Measurements from ENCODE around the gene PGLYRP4.
"Not testable (repeated sequence)": the region's sequence is repeated elsewhere in the genome, so short reads cannot be mapped to it uniquely, and the experiment has no call there.

Gene PGLYRP4

GRCh38 chr1:153324912-153325311 is 23.7 kb downstream of the PGLYRP4 start:
- Histone ChIP-seq H3K36me3 (replicated peaks) (no peaks in the 10 kb centered on the region), H3K9me3 (no peaks in the 10 kb centered on the region), H3K4me3 (no peak overlapping the region), H3K27me3 (ENCODE audit: low read depth) (no peaks in the 10 kb centered on the region), H3K4me1 (no peaks in the 10 kb centered on the region)
- in situ Hi-C loops (cut with MboI; ENCODE audit: low sequenced_read_pairs), result no loop called here
- no peak for DNase-seq (ENCODE audit: low spot score in 2 of 2)

GRCh38 chr1:153322568-153322967 is 26.1 kb downstream of the PGLYRP4 start:
- Histone ChIP-seq H3K36me3 (replicated peaks) (no peaks in the 10 kb centered on the region), H3K9me3 (no peaks in the 10 kb centered on the region), H3K4me1 (no peaks in the 10 kb centered on the region), H3K4me3 (no peak overlapping the region), H3K27me3 (ENCODE audit: low read depth) (no peaks in the 10 kb centered on the region)
- in situ Hi-C loops (cut with MboI; ENCODE audit: low sequenced_read_pairs), result no loop called here
- DNase-seq (ENCODE audit: low spot score in 2 of 2), result no peak

- DNase-seq (ENCODE audit: low spot score in 2 of 2); in situ Hi-C loops (cut with MboI; ENCODE audit: low sequenced_read_pairs); H3K27me3 ChIP-seq (ENCODE audit: low read depth); H3K36me3 ChIP-seq (replicated peaks); H3K9me3 ChIP-seq; H3K4me1 ChIP-seq; H3K4me3 ChIP-seq: not testable (repeated sequence)
Measured at GRCh38 chr1:153318145-153318544, 30.5 kb downstream of the PGLYRP4 start.

GRCh38 chr1:153316013-153316412 is 32.6 kb downstream of the PGLYRP4 start:
- H3K4me1 ChIP-seq; DNase-seq (ENCODE audit: low spot score in 2 of 2); H3K9me3 ChIP-seq; H3K36me3 ChIP-seq (replicated peaks); H3K4me3 ChIP-seq; in situ Hi-C loops (cut with MboI; ENCODE audit: low sequenced_read_pairs); H3K27me3 ChIP-seq (ENCODE audit: low read depth): not testable (repeated sequence)

- DNase-seq (ENCODE audit: low spot score in 2 of 2); H3K9me3 ChIP-seq; H3K4me1 ChIP-seq; H3K36me3 ChIP-seq (replicated peaks); in situ Hi-C loops (cut with MboI; ENCODE audit: low sequenced_read_pairs); H3K4me3 ChIP-seq; H3K27me3 ChIP-seq (ENCODE audit: low read depth): not testable (repeated sequence)
Measured at GRCh38 chr1:153314388-153314787, 34.3 kb downstream of the PGLYRP4 start.

- H3K36me3 ChIP-seq (replicated peaks), result no peaks in the 10 kb centered on the region
- no peaks in the 10 kb centered on the region for H3K4me1 ChIP-seq
- no peaks in the 10 kb centered on the region for H3K9me3 ChIP-seq
- H3K27me3 ChIP-seq (ENCODE audit: low read depth), result no peaks in the 10 kb centered on the region
- in situ Hi-C loops (cut with MboI; ENCODE audit: low sequenced_read_pairs), result no loop called here
- no peak for DNase-seq (ENCODE audit: low spot score in 2 of 2)
- no peak overlapping the region for H3K4me3 ChIP-seq
Measured at GRCh38 chr1:153313288-153313687, 35.4 kb downstream of the PGLYRP4 start.

- H3K4me3 ChIP-seq, result no peak within 1 kb of the TSS
- no peaks in the 10 kb centered on the region for H3K4me1 ChIP-seq
- H3K9me3 ChIP-seq, result no peaks in the 10 kb centered on the region
- no peak for DNase-seq (ENCODE audit: low spot score in 2 of 2)
- H3K27me3 ChIP-seq (ENCODE audit: low read depth), result no peaks in the 10 kb centered on the region
- H3K36me3 ChIP-seq (replicated peaks), result no peaks in the 10 kb centered on the region
- in situ Hi-C loops (cut with MboI; ENCODE audit: low sequenced_read_pairs), result no loop called here
Measured at GRCh38 chr1:153312570-153313186, 36.0 kb downstream of the PGLYRP4 start, which contains the start of gene PGLYRP3. TSS of gene PGLYRP3 (minus strand) at chr1:153312952. CDS start at chr1:153310665, 2,287 bp downstream.

GRCh38 chr1:153310526-153310925 is 38.1 kb downstream of the PGLYRP4 start:
- no peaks in the 10 kb centered on the region for H3K4me1 ChIP-seq

GRCh38 chr1:153309441-153309840 is 39.2 kb downstream of the PGLYRP4 start:
- Histone ChIP-seq H3K4me3 (no peak overlapping the region), H3K27me3 (ENCODE audit: low read depth) (peaks cover 14% of the 10 kb centered on the region), H3K36me3 (replicated peaks) (no peaks in the 10 kb centered on the region), H3K9me3 (no peaks in the 10 kb centered on the region), H3K4me1 (no peaks in the 10 kb centered on the region)
- no peak for DNase-seq (ENCODE audit: low spot score in 2 of 2)
- in situ Hi-C loops (cut with MboI; ENCODE audit: low sequenced_read_pairs), result no loop called here

More at GRCh38 chr1:153310526-153310925, 38.1 kb downstream of the PGLYRP4 start:
- in situ Hi-C loops (cut with MboI; ENCODE audit: low sequenced_read_pairs), result no loop called here
- H3K27me3 ChIP-seq (ENCODE audit: low read depth), result 0 out of 2 replicates have a peak, but pooled peaks cover 5% of the 10 kb centered on the region
- no peaks in the 10 kb centered on the region for H3K36me3 ChIP-seq (replicated peaks)
- DNase-seq (ENCODE audit: low spot score in 2 of 2), result no peak
- H3K4me3 ChIP-seq, result no peak overlapping the region
- no peaks in the 10 kb centered on the region for H3K9me3 ChIP-seq

- Histone ChIP-seq H3K36me3 (replicated peaks) (no peaks in the 10 kb centered on the region), H3K4me1 (no peaks in the 10 kb centered on the region), H3K9me3 (no peaks in the 10 kb centered on the region), H3K27me3 (ENCODE audit: low read depth) (peaks cover 14% of the 10 kb centered on the region), H3K4me3 (no peak overlapping the region)
- in situ Hi-C loops (cut with MboI; ENCODE audit: low sequenced_read_pairs), result no loop called here
- no peak for DNase-seq (ENCODE audit: low spot score in 2 of 2)
Measured at GRCh38 chr1:153308540-153308939, 40.1 kb downstream of the PGLYRP4 start.

GRCh38 chr1:153307221-153307600 is 41.4 kb downstream of the PGLYRP4 start:
- Histone ChIP-seq H3K4me3 (no peak overlapping the region), H3K9me3 (no peaks in the 10 kb centered on the region), H3K4me1 (no peaks in the 10 kb centered on the region), H3K27me3 (ENCODE audit: low read depth) (peaks cover 14% of the 10 kb centered on the region), H3K36me3 (replicated peaks) (no peaks in the 10 kb centered on the region)
- no peak for DNase-seq (ENCODE audit: low spot score in 2 of 2)
- in situ Hi-C loops (cut with MboI; ENCODE audit: low sequenced_read_pairs), result no loop called here

GRCh38 chr1:153306303-153307220 is 42.1 kb downstream of the PGLYRP4 start:
- Histone ChIP-seq H3K4me3 (no peak overlapping the region), H3K9me3 (no peaks in the 10 kb centered on the region), H3K4me1 (no peaks in the 10 kb centered on the region), H3K36me3 (replicated peaks) (no peaks in the 10 kb centered on the region), H3K27me3 (ENCODE audit: low read depth) (peaks cover 14% of the 10 kb centered on the region)
- in situ Hi-C loops (cut with MboI; ENCODE audit: low sequenced_read_pairs), result no loop called here
- DNase-seq (ENCODE audit: low spot score in 2 of 2), result no peak

GRCh38 chr1:153305682-153306081 is 43.0 kb downstream of the PGLYRP4 start:
- H3K27me3 ChIP-seq (ENCODE audit: low read depth), result peaks cover 14% of the 10 kb centered on the region
- H3K4me3 ChIP-seq, result no peak overlapping the region
- no peaks in the 10 kb centered on the region for H3K9me3 ChIP-seq
- in situ Hi-C loops (cut with MboI; ENCODE audit: low sequenced_read_pairs), result no loop called here
- DNase-seq (ENCODE audit: low spot score in 2 of 2), result no peak
- no peaks in the 10 kb centered on the region for H3K4me1 ChIP-seq
- no peaks in the 10 kb centered on the region for H3K36me3 ChIP-seq (replicated peaks)

- H3K4me3 ChIP-seq, result no peak overlapping the region
- H3K9me3 ChIP-seq, result no peaks in the 10 kb centered on the region
- no peaks in the 10 kb centered on the region for H3K36me3 ChIP-seq (replicated peaks)
- no peaks in the 10 kb centered on the region for H3K4me1 ChIP-seq
- in situ Hi-C loops (cut with MboI; ENCODE audit: low sequenced_read_pairs), result no loop called here
- no peak for DNase-seq (ENCODE audit: low spot score in 2 of 2)
- H3K27me3 ChIP-seq (ENCODE audit: low read depth), result peaks cover 14% of the 10 kb centered on the region
Measured at GRCh38 chr1:153302308-153302707, 46.3 kb downstream of the PGLYRP4 start.
